Right ventricle myocardium inferior (tissue), 1 donor: ENCODE results near the gene RITA1. TPM values are rescaled to one million over a fixed set of nuclear protein-coding genes. Genes with fewer than 3 reads are reported as not detected.
A peak's percentile ranks its signal among the peaks of the same experiment; 100 is the strongest.

Experiments
- ATAC-seq: fragments of 200-7000 bp; cut with Tn5 transposase; one replicate; pipeline ENCODE4 v1.9.1; 2020; ENCODE audit warnings: mild to moderate bottlenecking, moderate library complexity
- DNase-seq: peaks from one replicate; pipeline ENCODE4 v3.0.0; 2021; ENCODE audit errors: missing footprints
- intact Hi-C: fragments of 100-400 bp; cut with DNase I; formaldehyde crosslinking; loops from one replicate; pipeline ENCODE4 v1.11.0; 2022
- total RNA-seq: library from RNA; stranded (reverse); fragmentation: NEBNext Ultra II Directional; extraction: Animal tissue kit (Norgen Biotek cat#: 25700); gene quantifications from one replicate; pipeline ENCODE4 v1.2.1, GENCODE V29; 2021
- donor health status: DM: no; HTN: yes; CAD: no; lungs with severe emphysema.

Gene RITA1
- total RNA-seq, 1 donor from 2014 or later: 18.1 TPM

GRCh38 chr12:113152196-113152834, 33.2 kb upstream of the RITA1 start:
- peak; percentile 57 for DNase-seq
- ATAC-seq: no peak
- intact Hi-C loops: loop anchor here (2.0 kb wide), 1 partner anchor 104 kb away; no protein-coding TSS in a partner anchor

- intact Hi-C loops: loop anchor here (2.0 kb wide), 1 partner anchor 104 kb away; no protein-coding TSS in a partner anchor
- ATAC-seq (peak; percentile 91), DNase-seq (peak; percentile 79)
Measured at GRCh38 chr12:113152835-113153814, 32.4 kb upstream of the RITA1 start.

DNA sequence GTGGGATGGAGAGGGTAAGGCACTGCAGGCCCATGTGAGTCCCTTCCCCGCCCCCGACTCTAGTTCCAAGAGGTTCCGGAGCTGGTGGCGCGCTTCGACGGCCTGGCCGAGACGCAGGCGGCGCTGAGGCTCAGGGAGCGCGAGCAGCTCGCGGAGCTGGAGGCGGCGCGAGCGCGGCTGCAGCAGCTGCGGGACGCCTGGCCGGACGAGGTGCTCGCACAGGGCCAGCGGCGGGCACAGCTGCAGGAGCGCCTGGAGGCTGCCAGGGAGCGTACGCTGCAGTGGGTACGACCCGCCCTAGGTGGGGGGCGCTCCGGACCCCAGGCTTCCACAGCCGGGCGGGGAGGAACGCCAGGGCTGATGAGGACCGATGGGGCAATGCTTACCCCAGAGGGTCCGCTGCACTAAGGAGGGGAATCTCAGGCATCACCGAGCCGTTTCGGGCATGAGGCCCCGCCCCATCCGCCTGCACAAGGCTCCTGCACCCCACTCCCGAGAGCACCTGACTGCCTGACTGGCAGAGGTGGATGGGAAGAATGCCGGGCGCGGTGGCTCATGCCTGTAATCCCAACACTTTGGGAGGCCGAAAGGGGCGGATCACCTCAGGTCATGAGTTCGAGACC, 31.1 kb upstream of the RITA1 start:
- ATAC-seq (no peak), DNase-seq (peak; percentile 27)
- intact Hi-C loops: no loop called here

- intact Hi-C loops: no loop called here
- peak; percentile 27 for DNase-seq
- no peak for ATAC-seq
Measured at GRCh38 chr12:113155060-113155459, 30.5 kb upstream of the RITA1 start.

DNA sequence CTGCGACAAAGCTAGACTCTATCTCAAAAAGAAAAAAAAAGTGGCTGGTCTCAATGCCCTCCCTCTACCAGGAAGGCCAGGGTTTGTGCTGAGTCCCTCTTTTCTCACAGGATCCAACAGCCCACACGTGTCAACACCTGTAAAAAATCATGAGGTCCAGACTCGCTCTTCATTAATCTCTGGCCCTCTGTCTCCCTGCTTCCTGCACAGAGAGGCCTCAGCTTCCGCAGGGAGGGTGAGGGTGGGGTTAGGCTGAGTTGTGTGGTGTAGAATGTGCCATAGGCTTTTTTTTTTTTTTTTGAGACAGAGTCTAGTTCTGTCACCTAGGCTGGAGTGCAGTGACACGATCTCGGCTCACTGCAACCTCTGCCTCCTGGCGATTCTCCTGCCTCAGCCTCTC, 29.9 kb upstream of the RITA1 start:
- intact Hi-C loops: no loop called here
- DNase-seq: peak; percentile 39
- ATAC-seq: no peak

GRCh38 chr12:113157218-113157859, 28.2 kb upstream of the RITA1 start:
- ATAC-seq (no peak), DNase-seq (peak; percentile 34)
- intact Hi-C loops: no loop called here

GRCh38 chr12:113158439-113159203, 26.9 kb upstream of the RITA1 start:
- no peak for ATAC-seq
- DNase-seq: peak; percentile 46
- intact Hi-C loops: no loop called here

DNA sequence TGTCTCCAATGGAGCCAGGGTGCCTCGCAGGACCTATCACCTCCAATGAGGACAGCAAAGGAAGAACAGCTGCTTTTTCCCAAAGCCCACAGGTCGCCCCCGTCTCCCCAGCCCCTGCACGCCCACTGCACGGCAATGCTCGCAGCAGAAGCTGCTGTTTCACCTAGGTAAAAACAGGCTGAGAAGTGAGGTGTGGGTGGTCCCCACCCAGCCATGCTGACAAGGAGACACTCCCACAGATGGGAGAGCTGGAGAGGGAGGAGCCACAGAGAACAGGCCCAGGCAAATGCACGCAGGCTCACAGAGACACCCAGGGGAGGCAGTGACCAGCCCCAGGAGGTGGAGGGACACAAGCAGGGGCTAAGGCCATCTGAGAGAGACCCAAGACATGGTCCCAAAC, 25.6 kb upstream of the RITA1 start:
- intact Hi-C loops: no loop called here
- peak; percentile 23 for DNase-seq
- no peak for ATAC-seq

DNA sequence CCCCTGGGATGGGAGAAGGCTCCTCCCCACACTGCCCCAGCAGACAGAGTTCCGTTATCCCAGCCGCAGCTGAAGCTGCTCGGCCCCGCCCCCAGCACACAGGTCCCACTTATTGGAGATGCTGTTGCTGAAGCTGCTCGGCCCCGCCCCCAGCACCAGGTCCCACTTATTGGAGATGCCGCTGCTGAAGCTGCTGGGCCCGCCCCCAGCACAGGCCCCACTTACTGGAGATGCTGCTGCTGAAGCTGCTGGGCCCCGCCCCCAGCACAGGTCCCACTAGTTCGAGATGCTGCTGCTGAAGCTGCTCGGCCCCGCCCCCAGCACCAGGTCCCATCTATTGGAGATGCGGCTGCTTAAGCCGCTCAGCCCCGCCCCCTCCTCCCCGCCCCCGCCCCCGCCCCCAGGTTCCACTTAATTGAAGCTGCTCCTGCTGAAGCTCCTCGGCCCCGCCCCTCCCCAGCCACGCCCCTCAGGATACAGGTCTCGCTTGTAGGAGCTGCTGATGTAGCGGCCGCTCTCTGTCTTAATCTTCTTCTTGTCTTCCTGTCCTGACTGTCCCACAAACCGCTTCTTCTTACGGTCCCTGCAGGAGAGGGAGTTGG, 24.0 kb upstream of the RITA1 start:
- no peak for ATAC-seq
- intact Hi-C loops: no loop called here

DNA sequence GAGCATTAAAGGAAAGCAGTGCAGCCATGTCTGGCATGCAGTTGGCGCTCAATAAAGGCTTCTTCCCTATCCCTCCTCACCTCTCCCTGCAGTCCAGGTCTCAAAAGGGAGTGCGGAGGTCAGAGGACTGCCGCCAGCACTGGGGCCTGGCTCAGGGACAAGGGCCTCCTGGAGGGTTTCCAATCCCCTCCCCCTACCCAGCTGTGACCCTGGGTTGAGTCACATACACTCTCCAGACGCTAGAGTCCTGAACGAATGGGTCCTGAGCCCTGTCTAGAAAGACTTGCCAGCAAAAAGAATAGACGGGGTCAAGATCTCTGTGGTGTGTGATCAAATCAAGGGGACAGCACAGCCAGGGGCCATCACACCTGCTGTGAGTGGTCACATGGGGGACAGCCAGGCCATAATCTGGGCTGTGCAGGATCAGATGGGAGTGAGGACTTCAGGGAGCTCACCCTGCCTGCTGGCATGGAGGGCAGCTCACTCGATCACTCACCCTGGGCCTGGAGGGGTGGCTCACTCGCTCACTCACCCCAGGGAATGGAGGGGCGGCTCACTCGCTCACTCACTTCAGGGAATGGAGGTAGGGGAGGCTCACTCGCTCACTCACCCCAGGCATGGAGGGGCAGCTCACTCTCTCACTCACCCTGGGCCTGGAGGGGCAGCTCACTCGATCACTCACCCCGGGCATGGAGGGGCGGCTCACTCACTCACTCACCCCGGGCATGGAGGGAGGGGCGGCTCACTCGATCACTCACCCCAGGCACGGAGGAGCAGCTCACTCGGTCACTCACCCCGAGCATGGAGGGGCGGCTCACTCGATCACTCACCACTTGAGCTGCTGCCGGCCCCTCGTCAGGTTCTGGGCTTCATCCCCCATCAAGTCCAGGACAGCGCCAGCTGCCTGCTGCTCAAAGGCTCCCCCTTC, 23.2 kb upstream of the RITA1 start:
- ATAC-seq (peak; percentile 9), DNase-seq (peak; percentile 37)
- intact Hi-C loops: no loop called here

More for the DNA sequence above, 24.0 kb upstream of the RITA1 start:
- DNase-seq: peak; percentile 57

GRCh38 chr12:113163030-113163360, 22.5 kb upstream of the RITA1 start:
- intact Hi-C loops: no loop called here
- ATAC-seq (no peak), DNase-seq (peak; percentile 50)

DNA sequence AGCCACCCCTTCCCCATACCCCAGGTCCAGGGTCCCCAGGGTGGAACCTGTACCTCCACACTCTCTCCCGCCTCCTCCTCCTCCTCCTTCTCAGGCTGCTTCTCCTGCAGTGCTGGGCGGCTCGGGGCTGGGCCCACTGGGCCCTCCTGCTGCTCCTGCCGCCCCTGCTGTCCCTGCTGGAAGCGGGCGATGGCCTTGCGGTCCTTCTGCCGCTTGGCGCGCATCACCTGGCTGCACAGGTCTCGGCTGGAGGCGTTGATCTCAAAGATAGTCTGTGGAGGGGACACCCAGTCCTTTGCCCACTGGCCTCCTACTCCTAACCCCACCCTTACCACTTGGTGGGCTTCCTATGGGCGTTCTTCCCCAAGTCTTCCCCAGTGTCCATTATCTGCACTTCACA, 21.5 kb upstream of the RITA1 start:
- DNase-seq (peak; percentile 16), ATAC-seq (no peak)
- intact Hi-C loops: no loop called here

DNA sequence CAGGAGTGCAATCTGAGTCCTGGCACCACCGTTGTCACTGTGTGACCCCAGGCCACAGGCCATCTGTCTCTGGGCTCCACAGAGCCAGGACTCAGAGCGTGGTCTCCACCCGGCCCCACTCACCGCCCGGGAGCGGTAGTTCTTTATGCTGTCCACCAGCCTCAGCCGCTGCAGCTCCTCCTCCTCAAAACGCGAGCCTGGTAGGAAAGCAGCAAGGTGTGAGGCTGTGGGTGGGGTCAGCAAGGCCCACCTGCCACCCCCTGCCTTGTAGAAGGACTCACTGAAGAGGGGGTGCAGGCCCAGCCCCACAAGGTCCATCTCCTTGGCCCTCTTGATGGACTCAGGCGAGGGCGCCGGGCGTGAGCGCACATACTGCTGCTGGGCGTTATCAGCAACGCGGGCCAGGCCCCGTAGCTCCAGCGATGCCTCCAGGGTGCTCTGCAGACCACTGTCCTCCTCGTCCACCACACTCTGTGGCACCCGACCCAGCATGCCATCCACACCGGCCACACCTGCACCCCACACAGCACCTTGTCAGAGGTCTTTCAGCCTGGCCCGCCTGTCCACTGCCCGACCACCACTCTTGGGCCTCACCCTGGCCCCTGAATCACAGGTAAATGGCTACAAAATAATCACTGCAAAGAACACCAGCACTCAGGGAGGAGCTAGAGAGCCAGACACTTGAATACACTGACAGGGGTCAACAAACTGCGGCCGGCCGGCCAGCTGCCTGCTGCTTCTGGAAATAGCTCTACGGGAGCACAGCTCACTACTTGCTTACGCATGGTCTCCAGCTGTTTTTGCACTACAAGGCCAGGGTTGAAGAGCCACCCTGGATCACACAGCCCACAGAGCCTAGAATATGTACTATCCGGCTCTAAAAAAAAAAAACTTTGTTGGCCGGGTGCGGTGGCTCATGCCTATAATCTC, 19.7 kb upstream of the RITA1 start:
- ATAC-seq (no peak), DNase-seq (no peak)
- intact Hi-C loops: no loop called here

GRCh38 chr12:113167868-113168267, 17.7 kb upstream of the RITA1 start:
- DNase-seq (no peak), ATAC-seq (no peak)
- intact Hi-C loops: no loop called here

- no peak for ATAC-seq
- intact Hi-C loops: no loop called here
- no peak for DNase-seq
Measured at GRCh38 chr12:113169697-113170096, 15.8 kb upstream of the RITA1 start.

DNA sequence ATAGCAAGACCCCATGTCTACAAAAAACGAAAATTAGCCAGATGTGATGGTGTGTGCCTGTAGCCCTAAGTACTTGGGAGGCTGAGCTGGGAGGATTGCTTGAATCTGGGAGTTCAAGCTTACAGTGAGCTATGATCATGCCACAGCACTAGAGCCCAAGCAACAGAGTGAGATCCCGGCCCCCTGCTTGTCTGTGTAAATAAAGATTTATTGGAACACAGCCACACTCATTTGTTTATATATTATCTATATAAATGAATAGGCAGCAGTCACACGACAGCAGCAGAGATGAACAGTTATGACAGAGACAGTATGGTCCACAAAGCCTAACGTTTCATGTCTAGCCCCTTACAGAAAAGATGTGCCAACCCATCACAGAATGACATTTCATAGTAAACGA, 15.1 kb upstream of the RITA1 start:
- no peak for DNase-seq
- intact Hi-C loops: no loop called here

More for the DNA sequence above, 15.1 kb upstream of the RITA1 start:
- ATAC-seq: no peak
